Lung (tissue), 12 donors: ENCODE data around the gene ANKS1B. TPM values are rescaled to one million over a fixed set of nuclear protein-coding genes. Genes with fewer than 3 reads are reported as not detected.

ENCODE experiments used
- ATAC-seq: fragments of 200-7000 bp; cut with Tn5 transposase; one replicate; pipeline ENCODE4 v1.9.1; 2020; ENCODE audit warnings: moderate number of reproducible peaks; ENCODE audit not compliant: insufficient read depth, low FRiP score
- DNase-seq, 3 donors: peaks; one replicate each; pipeline ENCODE4 v3.0.0-alpha.2; 2013 to 2017
- H3K27ac ChIP-seq, 2 donors: one replicate each; pipeline ENCODE4 v1.5.1; 2013; ENCODE audit warnings: mild to moderate bottlenecking in 2 of 2, moderate library complexity in 2 of 2, control low read depth in 1 of 2, inconsistent platforms in 1 of 2, low read depth in 1 of 2, low read length in 1 of 2
- H3K27me3 ChIP-seq, 3 donors: one replicate each; pipeline ENCODE4 v1.5.1; 2013; ENCODE audit warnings: low read length in 2 of 3; ENCODE audit not compliant: control insufficient read depth in 3 of 3, insufficient read depth in 3 of 3
- H3K36me3 ChIP-seq, 4 donors: one replicate each; pipeline ENCODE4 v1.5.1; 2013; ENCODE audit warnings: low read length in 4 of 4, mild to moderate bottlenecking in 1 of 4, moderate library complexity in 1 of 4; ENCODE audit not compliant: control insufficient read depth in 4 of 4, insufficient read depth in 4 of 4
- H3K4me1 ChIP-seq, 5 donors: one replicate each; pipeline ENCODE4 v1.5.1; 2013; ENCODE audit warnings: low read length in 5 of 5, mild to moderate bottlenecking in 2 of 5, moderate library complexity in 1 of 5; ENCODE audit not compliant: control insufficient read depth in 5 of 5, insufficient read depth in 5 of 5
- H3K4me3 ChIP-seq: one replicate; pipeline ENCODE4 v1.5.1; 2013; ENCODE audit warnings: mild to moderate bottlenecking, control low read depth, moderate library complexity
- H3K9ac ChIP-seq, 2 donors: one replicate each; pipeline ENCODE4 v1.5.1; 2013; ENCODE audit warnings: low read length in 2 of 2, control low read depth in 1 of 2; ENCODE audit not compliant: insufficient read depth in 1 of 2
- H3K9me3 ChIP-seq, 4 donors: one replicate each; pipeline ENCODE4 v1.5.1; 2013; ENCODE audit warnings: low read length in 3 of 4, mild to moderate bottlenecking in 1 of 4, moderate library complexity in 1 of 4; ENCODE audit not compliant: control insufficient read depth in 4 of 4, insufficient read depth in 3 of 4
- WGBS, 2 donors: extraction: QIAGEN DNeasy Blood & Tissue Kit; methylation state at CpG; one replicate each; pipeline ENCODE4 v1.1.7; 2013; 5-methylcytosine and 5-hydroxymethylcytosine counted together
- polyA plus RNA-seq, 2 donors: library from polyadenylated mRNA; stranded (reverse); fragments of 200-250 nt; gene quantifications; one replicate each; pipeline ENCODE4 v1.2.1, GENCODE V29; 2013
- total RNA-seq, 2 donors: library from RNA; depleted of rRNA in 1 of 2; stranded (reverse); fragments of >200 nt in 1 of 2; gene quantifications; one replicate each; pipeline ENCODE4 v1.2.1, GENCODE V29; 2014 to 2021
- TF ChIP-seq, protein P1 (sequence below): IDR thresholded peaks from 2 replicates; pipeline ENCODE4 v1.5.1; 2012; ENCODE audit warnings: mild to moderate bottlenecking; ENCODE audit errors: control extremely low read depth, extremely low read depth
- donor health status: control.
- donor health status: control.
- donor health status: Bipolar disorder and iron deficiency.
- donor health status: healthy.
- donor health status: DM: yes; HTN: yes; CAD: no.

The ANKS1B gene
- total and polyA plus RNA-seq, 4 donors = 0.32 to 10.3 (median 3.7) TPM

DNA sequence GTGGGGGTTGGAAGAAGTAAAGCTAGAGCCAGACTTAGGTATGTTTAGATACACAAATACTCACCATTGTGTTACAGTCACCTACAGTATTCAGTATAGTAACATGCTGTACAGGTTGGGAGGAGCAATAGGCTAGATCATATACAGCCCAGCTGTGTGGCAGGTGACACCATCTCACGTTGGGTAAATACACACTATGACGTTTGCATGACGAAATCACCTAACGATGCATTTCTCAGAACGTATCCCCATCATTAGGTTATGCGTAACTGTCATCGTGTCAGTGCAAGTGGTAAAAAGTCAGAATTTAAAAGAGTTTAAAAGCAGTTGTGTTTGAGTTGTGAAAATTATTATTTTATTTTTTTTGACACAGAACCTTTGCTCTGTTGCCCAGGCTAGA lies 1172.5 kb downstream of the ANKS1B start:
- TF ChIP-seq, protein P1, sequence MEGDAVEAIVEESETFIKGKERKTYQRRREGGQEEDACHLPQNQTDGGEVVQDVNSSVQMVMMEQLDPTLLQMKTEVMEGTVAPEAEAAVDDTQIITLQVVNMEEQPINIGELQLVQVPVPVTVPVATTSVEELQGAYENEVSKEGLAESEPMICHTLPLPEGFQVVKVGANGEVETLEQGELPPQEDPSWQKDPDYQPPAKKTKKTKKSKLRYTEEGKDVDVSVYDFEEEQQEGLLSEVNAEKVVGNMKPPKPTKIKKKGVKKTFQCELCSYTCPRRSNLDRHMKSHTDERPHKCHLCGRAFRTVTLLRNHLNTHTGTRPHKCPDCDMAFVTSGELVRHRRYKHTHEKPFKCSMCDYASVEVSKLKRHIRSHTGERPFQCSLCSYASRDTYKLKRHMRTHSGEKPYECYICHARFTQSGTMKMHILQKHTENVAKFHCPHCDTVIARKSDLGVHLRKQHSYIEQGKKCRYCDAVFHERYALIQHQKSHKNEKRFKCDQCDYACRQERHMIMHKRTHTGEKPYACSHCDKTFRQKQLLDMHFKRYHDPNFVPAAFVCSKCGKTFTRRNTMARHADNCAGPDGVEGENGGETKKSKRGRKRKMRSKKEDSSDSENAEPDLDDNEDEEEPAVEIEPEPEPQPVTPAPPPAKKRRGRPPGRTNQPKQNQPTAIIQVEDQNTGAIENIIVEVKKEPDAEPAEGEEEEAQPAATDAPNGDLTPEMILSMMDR = no peak
- H3K9ac ChIP-seq = no peak overlapping the region
- H3K4me1 ChIP-seq = no peaks in the 10 kb centered on the region
- no peak overlapping the region for H3K27ac ChIP-seq
- H3K27me3 ChIP-seq = no peaks in the 10 kb centered on the region
- H3K9me3 ChIP-seq = no peaks in the 10 kb centered on the region
- DNase-seq = no peak
- WGBS, 2 donors = 84 to 85% methylated on average over 7 of the region's 7 CpGs
- H3K4me3 ChIP-seq = no peak overlapping the region
- no peaks in the 10 kb centered on the region for H3K36me3 ChIP-seq
- ATAC-seq = no peak

DNA sequence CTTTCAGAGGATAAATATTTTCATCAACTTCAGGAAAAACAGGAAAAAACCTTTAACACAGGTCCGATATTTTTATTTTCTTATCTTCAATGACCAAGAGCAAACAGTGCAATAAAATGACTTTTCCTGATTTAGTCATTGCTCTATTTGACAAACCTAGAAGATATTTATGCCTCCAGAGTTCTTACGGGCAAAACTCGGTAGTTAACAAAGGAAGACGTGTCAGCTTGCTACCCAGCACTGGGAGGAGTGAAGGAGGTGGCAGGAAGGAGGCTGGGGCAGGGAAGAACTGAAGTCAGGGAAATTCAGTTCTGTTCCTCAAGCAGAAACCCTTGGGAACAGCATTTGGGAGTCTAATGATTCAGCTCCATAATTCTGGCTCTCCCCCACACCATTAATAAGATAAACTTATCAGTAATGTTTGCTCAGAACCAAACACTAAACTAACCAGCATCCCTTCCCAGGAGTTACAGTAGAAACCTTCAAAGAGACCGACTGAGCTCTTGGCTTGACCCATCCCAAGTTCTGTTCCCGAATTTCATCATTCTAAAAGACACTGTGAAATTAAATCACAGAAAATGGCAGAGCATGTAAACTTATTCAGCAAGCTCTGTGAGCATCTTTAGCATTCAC lies 1176.4 kb downstream of the ANKS1B start:
- Histone ChIP-seq H3K9me3 (no peaks in the 10 kb centered on the region), H3K4me1 (no peaks in the 10 kb centered on the region), H3K27me3 (no peaks in the 10 kb centered on the region), H3K27ac (no peak overlapping the region), H3K4me3 (no peak overlapping the region), H3K36me3 (no peaks in the 10 kb centered on the region), H3K9ac (no peak overlapping the region)
- DNase-seq (peak in 1 of 3 donors; percentile 23), ATAC-seq (no peak)
- TF ChIP-seq, protein P1 = no peak
- WGBS, 2 donors = 37 to 40% methylated on average over 6 of the region's 6 CpGs

DNA sequence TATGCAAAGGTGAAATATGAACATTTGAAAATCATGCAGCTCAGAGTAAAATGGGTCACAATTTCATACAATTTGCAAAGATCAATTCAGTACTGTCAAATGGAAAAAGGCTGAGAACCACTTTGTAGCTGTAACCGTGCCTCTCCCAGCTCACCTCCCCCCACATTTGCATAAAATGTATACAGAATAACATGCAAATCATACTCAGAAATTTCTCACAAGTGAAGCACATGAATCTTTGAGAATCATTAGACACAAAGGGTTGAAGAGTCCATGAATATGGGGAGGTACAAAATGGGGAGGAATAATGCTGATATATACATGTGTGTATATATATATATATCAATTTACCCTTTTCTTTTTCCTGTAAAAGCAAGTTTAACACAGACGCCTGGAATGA lies 1177.5 kb downstream of the ANKS1B start:
- no peak for ATAC-seq
- Histone ChIP-seq H3K27ac (no peak overlapping the region), H3K9ac (no peak overlapping the region), H3K9me3 (no peaks in the 10 kb centered on the region), H3K36me3 (no peaks in the 10 kb centered on the region), H3K4me3 (no peak overlapping the region), H3K27me3 (no peaks in the 10 kb centered on the region), H3K4me1 (no peaks in the 10 kb centered on the region)
- TF ChIP-seq, protein P1 = no peak
- WGBS, 2 donors = 60 to 79% methylated on average over 2 of the region's 2 CpGs
- no peak for DNase-seq
